PC-9 (cell line): ENCODE results near the gene EFCAB9. TPM values are rescaled to one million over a fixed set of nuclear protein-coding genes. Genes with fewer than 3 reads are reported as not detected.
"Not testable (repeated sequence)": the region's sequence is repeated elsewhere in the genome, so short reads cannot be mapped to it uniquely, and the experiment has no call there.

ENCODE experiments used
- BruUV-seq: library from RNA; stranded (reverse); fragments of 400-500 nt; replicated peaks from 2 replicates; lab custom pipeline; 2021; lab: Mats Ljungman, UMichigan
- CTCF ChIA-PET: fragments of 300-600 bp; sonication (Branson Sonifier 250); formaldehyde crosslinking; loops from one replicate; lab custom pipeline; 2022; ENCODE audit warnings: antibody characterized with exemption; lab: Charles Lee
- POLR2A ChIA-PET: fragments of 300-600 bp; sonication (Branson Sonifier 250); formaldehyde crosslinking; loops from one replicate; lab custom pipeline; 2022; ENCODE audit warnings: antibody characterized with exemption; ENCODE audit not compliant: unreplicated experiment; lab: Charles Lee
- DNase-seq, 2 experiments: peaks; one replicate each; pipeline versions ENCODE4 v3.0.0 to v3.0.0-alpha.2; 2015 to 2022; ENCODE audit warnings: mixed read lengths in 1 of 2
- H2AFZ ChIP-seq: fragments of 200-600 bp; sonication (generic); 2 replicates; pipeline ENCODE4 v1.8.1; 2017; ENCODE audit warnings: antibody characterized with exemption
- H3F3A ChIP-seq: fragments of 200-600 bp; sonication (generic); 2 replicates; pipeline ENCODE4 v1.8.1; 2017; ENCODE audit warnings: antibody characterized with exemption, mild to moderate bottlenecking, low read depth; ENCODE audit not compliant: insufficient read depth
- H3K27ac ChIP-seq: fragments of 200-600 bp; sonication (generic); 2 replicates; pipeline ENCODE4 v1.6.1; 2016; ENCODE audit warnings: mixed run types
- H3K27me3 ChIP-seq: fragments of 200-600 bp; sonication (generic); 2 replicates; pipeline ENCODE4 v1.6.1; 2016; ENCODE audit warnings: low read depth, mixed run types; ENCODE audit not compliant: insufficient read depth
- H3K36me3 ChIP-seq: fragments of 200-600 bp; sonication (generic); 2 replicates; pipeline ENCODE4 v1.6.1; 2016; ENCODE audit warnings: low read depth, mixed run types
- H3K4me1 ChIP-seq: fragments of 200-600 bp; sonication (generic); replicated peaks from 2 replicates; pipeline ENCODE4 v1.6.1; 2016; ENCODE audit warnings: mixed run types; ENCODE audit not compliant: insufficient read depth
- H3K4me2 ChIP-seq: fragments of 200-600 bp; sonication (generic); 2 replicates; pipeline ENCODE4 v1.6.1; 2017; ENCODE audit warnings: mixed run types
- H3K4me3 ChIP-seq: fragments of 200-600 bp; sonication (generic); 2 replicates; pipeline ENCODE4 v1.6.1; 2016; ENCODE audit warnings: mixed run types
- H3K79me2 ChIP-seq: fragments of 200-600 bp; sonication (generic); 2 replicates; pipeline ENCODE4 v1.6.1; 2017; ENCODE audit warnings: low read depth, mixed run types
- H3K9me2 ChIP-seq: fragments of 200-600 bp; sonication (generic); 2 replicates; pipeline ENCODE4 v1.8.1; 2017; ENCODE audit warnings: mild to moderate bottlenecking; ENCODE audit not compliant: insufficient read depth
- H3K9me3 ChIP-seq: fragments of 200-600 bp; sonication (generic); 2 replicates; pipeline ENCODE4 v1.8.1; 2016; ENCODE audit warnings: low read depth; ENCODE audit not compliant: insufficient read depth
- H4K20me1 ChIP-seq: fragments of 200-600 bp; sonication (generic); 2 replicates; pipeline ENCODE4 v1.8.1; 2017; ENCODE audit not compliant: insufficient read depth
- CTCF ChIP-seq: fragments of 200-600 bp; sonication (generic); conservative IDR thresholded peaks from 2 replicates; pipeline ENCODE4 v1.6.1; 2017; ENCODE audit warnings: mixed run types, antibody characterized with exemption, mild to moderate bottlenecking, moderate library complexity
- EZH2 ChIP-seq: fragments of 200-600 bp; sonication (generic); IDR thresholded peaks from 2 replicates; pipeline ENCODE4 v1.8.0; 2017; ENCODE audit warnings: antibody characterized with exemption, low read depth
- intact Hi-C: fragments of 100-400 bp; cut with micrococcal nuclease; formaldehyde crosslinking; loops from one replicate; pipeline ENCODE4 v1.10.0; 2022; ENCODE audit not compliant: unreplicated experiment
- total RNA-seq: library from RNA; stranded (reverse); gene quantifications from 2 replicates; pipeline ENCODE4 v1.2.3, GENCODE V29; 2021

The EFCAB9 gene
- total RNA-seq, 1 experiment from 2014 or later = not detected

GRCh38 chr5:172189693-172190296 lies 4.2 kb upstream of the EFCAB9 start:
- Histone ChIP-seq H3K4me2 (no peak overlapping the region), H3K27me3 (no peaks in the 10 kb centered on the region), H3K79me2 (peaks cover 20% of the 10 kb centered on the region), H3F3A (peaks cover 24% of the 10 kb centered on the region), H3K27ac (no peak overlapping the region), H2AFZ (no peak overlapping the region), H4K20me1 (peaks cover 4% of the 10 kb centered on the region; the same call in 1 of the 2 replicates), H3K4me1 (peaks cover 21% of the 10 kb centered on the region), H3K9me3 (no peaks in the 10 kb centered on the region), H3K4me3 (no peak overlapping the region), H3K9me2 (no peaks in the 10 kb centered on the region), H3K36me3 (no peaks in the 10 kb centered on the region)
- POLR2A ChIA-PET = no interaction called here
- DNase-seq = no peak
- intact Hi-C loops = loop anchor here (2.0 to 5.0 kb wide), 5 partner anchors 93 to 771 kb away; partner anchors contain the start of genes FBXW11, FGF18, SH3PXD2B and UBTD2
- TF ChIP-seq CTCF (no peak), EZH2 (no peak)
- CTCF ChIA-PET = interaction anchor here (0.6 to 1.1 kb wide), 4 partner anchors 15 to 200 kb away, joined by 3 to 13 read pairs (median 7); no protein-coding TSS in a partner anchor
- no TSS peak for BruUV-seq

- TF ChIP-seq EZH2 (no peak), CTCF (no peak)
- no TSS peak for BruUV-seq
These were observed 1.2 kb downstream of the EFCAB9 start for GRCh38 chr5:172194985-172195774.

GRCh38 chr5:172197775-172198174 lies 3.8 kb downstream of the EFCAB9 start:
- CTCF ChIA-PET, H3K4me2 ChIP-seq, H3K9me2 ChIP-seq, H2AFZ ChIP-seq, DNase-seq, H3K79me2 ChIP-seq, H4K20me1 ChIP-seq, H3K4me3 ChIP-seq, H3K27ac ChIP-seq, H3K36me3 ChIP-seq, POLR2A ChIA-PET, H3F3A ChIP-seq, intact Hi-C loops, H3K27me3 ChIP-seq, H3K4me1 ChIP-seq, BruUV-seq, H3K9me3 ChIP-seq: not testable (repeated sequence)

More at GRCh38 chr5:172194985-172195774, 1.2 kb downstream of the EFCAB9 start:
- no peaks in the 10 kb centered on the region for H3K4me1 ChIP-seq
- H3K9me2 ChIP-seq = no peaks in the 10 kb centered on the region
- no peak overlapping the region for H3K27ac ChIP-seq
- H3K79me2 ChIP-seq = no peaks in the 10 kb centered on the region
- CTCF ChIA-PET = interaction anchor here (0.5 kb wide), 1 partner anchor 136 kb away, joined by 3 read pairs; no protein-coding TSS in a partner anchor
- no peak overlapping the region for H3K4me3 ChIP-seq
- POLR2A ChIA-PET = interaction anchor here (0.7 kb wide), 1 partner anchor 88 kb away, joined by 3 read pairs; no protein-coding TSS in a partner anchor
- no peak overlapping the region for H2AFZ ChIP-seq
- no peak for DNase-seq
- H3K4me2 ChIP-seq = no peak overlapping the region
- H3F3A ChIP-seq = no peaks in the 10 kb centered on the region; the same call in 1 of the 2 replicates
- intact Hi-C loops = no loop called here
- H3K36me3 ChIP-seq = no peaks in the 10 kb centered on the region
- H4K20me1 ChIP-seq = no peaks in the 10 kb centered on the region
- H3K9me3 ChIP-seq = no peaks in the 10 kb centered on the region
- H3K27me3 ChIP-seq = no peaks in the 10 kb centered on the region
